Activated B cell treated with CpG ODN at 0.5 μM for 24 hours (primary cell): ENCODE measurements around the gene HPN. TPM values are rescaled to one million over a fixed set of nuclear protein-coding genes. Genes with fewer than 3 reads are reported as not detected.

Experiments
- ATAC-seq: fragments of 200-7000 bp; cut with Tn5 transposase; one replicate; pipeline ENCODE4 v1.10.0; 2021; ENCODE audit warnings: low read depth, mild to moderate bottlenecking, moderate library complexity
- CTCF ChIA-PET: fragments of 350-600 bp; sonication (Branson Sonifier 250); formaldehyde crosslinking; loops from one replicate; lab custom pipeline; 2021; ENCODE audit warnings: antibody characterized with exemption; lab: Charles Lee
- POLR2A ChIA-PET: fragments of 350-600 bp; sonication (Branson Sonifier 250); formaldehyde crosslinking; loops from one replicate; lab custom pipeline; 2021; ENCODE audit warnings: antibody characterized with exemption; lab: Charles Lee
- DNase-seq: peaks from one replicate; pipeline ENCODE4 v3.0.0; 2022
- H3K27ac Mint-ChIP-seq: one replicate; pipeline ENCODE4 v1.8.0; 2020; ENCODE audit warnings: mixed read lengths
- H3K27me3 Mint-ChIP-seq: one replicate; pipeline ENCODE4 v1.8.0; 2021; ENCODE audit warnings: mixed read lengths
- H3K36me3 Mint-ChIP-seq: one replicate; pipeline ENCODE4 v1.8.0; 2021; ENCODE audit warnings: low read depth, mixed read lengths
- H3K4me1 Mint-ChIP-seq: one replicate; pipeline ENCODE4 v1.8.0; 2021; ENCODE audit warnings: mixed read lengths
- H3K4me3 Mint-ChIP-seq: one replicate; pipeline ENCODE4 v1.8.0; 2020; ENCODE audit warnings: mild to moderate bottlenecking, mixed read lengths
- H3K9me3 Mint-ChIP-seq: one replicate; pipeline ENCODE4 v1.8.0; 2020; ENCODE audit warnings: mixed read lengths
- intact Hi-C: fragments of 100-400 bp; cut with micrococcal nuclease; formaldehyde crosslinking; loops from one replicate; pipeline ENCODE4 v1.15.1; 2024
- total RNA-seq: library from RNA; stranded (reverse); gene quantifications from 2 replicates; pipeline ENCODE4 v1.2.3, GENCODE V29; 2022
- TF ChIP-seq, protein P1 (sequence below): fragments of 200-600 bp; IDR thresholded peaks from one replicate; pipeline ENCODE4 v1.8.0; 2022; ENCODE audit warnings: antibody characterized with exemption, mild to moderate bottlenecking

The HPN gene
- total RNA-seq, 1 donor from 2014 or later: not detected

GRCh38 chr19:35054626-35055025, 13.1 kb downstream of the HPN start:
- TF ChIP-seq, protein P1, sequence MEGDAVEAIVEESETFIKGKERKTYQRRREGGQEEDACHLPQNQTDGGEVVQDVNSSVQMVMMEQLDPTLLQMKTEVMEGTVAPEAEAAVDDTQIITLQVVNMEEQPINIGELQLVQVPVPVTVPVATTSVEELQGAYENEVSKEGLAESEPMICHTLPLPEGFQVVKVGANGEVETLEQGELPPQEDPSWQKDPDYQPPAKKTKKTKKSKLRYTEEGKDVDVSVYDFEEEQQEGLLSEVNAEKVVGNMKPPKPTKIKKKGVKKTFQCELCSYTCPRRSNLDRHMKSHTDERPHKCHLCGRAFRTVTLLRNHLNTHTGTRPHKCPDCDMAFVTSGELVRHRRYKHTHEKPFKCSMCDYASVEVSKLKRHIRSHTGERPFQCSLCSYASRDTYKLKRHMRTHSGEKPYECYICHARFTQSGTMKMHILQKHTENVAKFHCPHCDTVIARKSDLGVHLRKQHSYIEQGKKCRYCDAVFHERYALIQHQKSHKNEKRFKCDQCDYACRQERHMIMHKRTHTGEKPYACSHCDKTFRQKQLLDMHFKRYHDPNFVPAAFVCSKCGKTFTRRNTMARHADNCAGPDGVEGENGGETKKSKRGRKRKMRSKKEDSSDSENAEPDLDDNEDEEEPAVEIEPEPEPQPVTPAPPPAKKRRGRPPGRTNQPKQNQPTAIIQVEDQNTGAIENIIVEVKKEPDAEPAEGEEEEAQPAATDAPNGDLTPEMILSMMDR: no peak
- Mint-ChIP-seq H3K36me3 (no peaks in the 10 kb centered on the region), H3K27ac (no peak overlapping the region), H3K27me3 (peaks cover 8% of the 10 kb centered on the region), H3K4me3 (no peak overlapping the region), H3K4me1 (no peaks in the 10 kb centered on the region), H3K9me3 (no peaks in the 10 kb centered on the region)
- CTCF ChIA-PET: interaction anchor here (0.9 to 2.4 kb wide), 4 partner anchors 10 to 86 kb away, joined by 4 to 8 read pairs (median 4); partner anchors contain the start of gene LGI4
- ATAC-seq: no peak
- POLR2A ChIA-PET: no interaction called here
- intact Hi-C loops: no loop called here
- no peak for DNase-seq

DNA sequence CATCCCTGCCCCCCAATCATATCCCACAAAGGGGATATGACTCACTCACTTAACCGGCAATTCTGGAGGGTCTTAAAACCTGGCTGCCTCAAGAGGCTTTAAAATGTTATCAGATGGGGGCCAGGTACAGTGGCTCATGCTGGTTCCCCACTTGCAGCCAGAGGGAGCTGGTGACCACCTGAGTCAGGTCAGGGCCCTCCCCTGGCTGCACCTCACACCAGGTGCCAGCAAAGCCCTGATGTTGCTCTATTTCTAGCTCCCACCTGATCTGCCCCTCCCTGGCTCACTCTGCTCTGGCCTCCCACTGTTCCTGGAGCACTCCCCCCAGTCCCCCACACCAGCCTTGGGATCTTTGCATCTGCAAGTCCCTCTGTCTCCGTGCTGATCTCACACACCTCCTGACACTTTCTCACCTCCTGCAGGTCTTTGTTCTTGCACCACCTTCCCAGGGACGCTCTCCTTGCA, 14.2 kb downstream of the HPN start:
- CTCF ChIA-PET: interaction anchor here (1.0 to 2.4 kb wide), 5 partner anchors 9 to 85 kb away, joined by 4 to 8 read pairs (median 4); no protein-coding TSS in a partner anchor

GRCh38 chr19:35056513-35057063, 15.1 kb downstream of the HPN start:
- H3K36me3 Mint-ChIP-seq: no peaks in the 10 kb centered on the region
- H3K27me3 Mint-ChIP-seq: peaks cover 8% of the 10 kb centered on the region
- TF ChIP-seq, protein P1: no peak
- CTCF ChIA-PET: interaction anchor here (1.5 to 2.4 kb wide), 2 partner anchors 10 to 12 kb away, joined by 4 to 8 read pairs; no protein-coding TSS in a partner anchor
- intact Hi-C loops: no loop called here
- no peaks in the 10 kb centered on the region for H3K9me3 Mint-ChIP-seq
- H3K4me3 Mint-ChIP-seq: no peak overlapping the region
- ATAC-seq (no peak), DNase-seq (no peak)
- POLR2A ChIA-PET: no interaction called here
- H3K27ac Mint-ChIP-seq: no peak overlapping the region
- H3K4me1 Mint-ChIP-seq: no peaks in the 10 kb centered on the region

More for the DNA sequence above, 14.2 kb downstream of the HPN start:
- no peaks in the 10 kb centered on the region for H3K9me3 Mint-ChIP-seq
- peaks cover 8% of the 10 kb centered on the region for H3K27me3 Mint-ChIP-seq
- no peak overlapping the region for H3K4me3 Mint-ChIP-seq
- no peak overlapping the region for H3K27ac Mint-ChIP-seq
- H3K4me1 Mint-ChIP-seq: no peaks in the 10 kb centered on the region
- no peaks in the 10 kb centered on the region for H3K36me3 Mint-ChIP-seq
- POLR2A ChIA-PET: interaction anchor here (0.7 kb wide), 1 partner anchor 93 kb away, joined by 6 read pairs; no protein-coding TSS in a partner anchor
- TF ChIP-seq, protein P1: no peak
- DNase-seq: no peak
- intact Hi-C loops: no loop called here
- ATAC-seq: peak; percentile 49

- ChIA-PET CTCF (interaction anchor here (1.2 kb wide), 1 partner anchor 76 kb away, joined by 3 read pairs; the partner anchor contains the start of gene LGI4), POLR2A (interaction anchor here (1.2 kb wide), 1 partner anchor 11 kb away, joined by 3 read pairs; no protein-coding TSS in a partner anchor)
- intact Hi-C loops: no loop called here
- ATAC-seq: no peak
- TF ChIP-seq, protein P1: no peak
- no peaks in the 10 kb centered on the region for H3K9me3 Mint-ChIP-seq
- no peaks in the 10 kb centered on the region for H3K4me1 Mint-ChIP-seq
- no peak overlapping the region for H3K4me3 Mint-ChIP-seq
- no peaks in the 10 kb centered on the region for H3K36me3 Mint-ChIP-seq
- H3K27me3 Mint-ChIP-seq: peaks cover 8% of the 10 kb centered on the region
- no peak overlapping the region for H3K27ac Mint-ChIP-seq
- DNase-seq: no peak
These were observed 16.8 kb downstream of the HPN start for GRCh38 chr19:35058370-35058769.

- Mint-ChIP-seq H3K4me3 (no peak overlapping the region), H3K27ac (no peak overlapping the region), H3K9me3 (no peaks in the 10 kb centered on the region), H3K27me3 (peaks cover 8% of the 10 kb centered on the region), H3K36me3 (no peaks in the 10 kb centered on the region), H3K4me1 (no peaks in the 10 kb centered on the region)
- ATAC-seq: no peak
- TF ChIP-seq, protein P1: no peak
- no peak for DNase-seq
- intact Hi-C loops: no loop called here
- ChIA-PET POLR2A (no interaction called here), CTCF (interaction anchor here (1.2 kb wide), 1 partner anchor 75 kb away, joined by 3 read pairs; the partner anchor contains the start of gene LGI4)
These were observed 17.7 kb downstream of the HPN start for GRCh38 chr19:35059006-35059798.
